RWPE1 (cell line): ENCODE measurements around the gene TANGO2.

Source experiments
- CTCF ChIA-PET: fragments of 350-600 bp; sonication (Branson Sonifier 250); formaldehyde crosslinking; extraction: SDS; loops from one replicate; lab custom pipeline; 2021; lab: Yijun Ruan, JAX
- POLR2A ChIA-PET: fragments of 400-600 bp; formaldehyde crosslinking; extraction: SDS; loops from one replicate; lab custom pipeline; 2020; ENCODE audit warnings: antibody characterized with exemption; ENCODE audit not compliant: low non-redundant PET; lab: Yijun Ruan, JAX
- DNase-seq: peaks from one replicate; pipeline ENCODE4 v3.0.0; 2012; ENCODE audit warnings: low spot score
- H3K27ac ChIP-seq: fragments of 450-650 bp; 2 replicates; pipeline ENCODE4 v1.5.1; 2017
- TF ChIP-seq, protein P1 (sequence below): fragments of 450-650 bp; conservative IDR thresholded peaks from 2 replicates; pipeline ENCODE4 v1.5.1; 2017; ENCODE audit warnings: low read depth, mild to moderate bottlenecking

TANGO2 gene

DNA sequence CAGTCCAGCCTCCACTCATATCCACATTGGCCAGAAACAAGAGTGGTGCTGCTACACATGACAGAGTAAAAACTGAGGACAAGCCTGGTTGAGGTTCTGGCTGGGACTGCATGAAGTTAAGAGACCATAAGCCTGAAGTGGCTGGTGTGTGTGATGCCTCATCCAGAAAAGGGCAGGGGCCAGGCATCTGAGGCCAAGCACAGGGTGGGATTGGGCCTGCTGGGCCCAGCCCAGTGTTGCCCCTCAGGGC lies 29.6 kb upstream of the TANGO2 start:
- TF ChIP-seq, protein P1, sequence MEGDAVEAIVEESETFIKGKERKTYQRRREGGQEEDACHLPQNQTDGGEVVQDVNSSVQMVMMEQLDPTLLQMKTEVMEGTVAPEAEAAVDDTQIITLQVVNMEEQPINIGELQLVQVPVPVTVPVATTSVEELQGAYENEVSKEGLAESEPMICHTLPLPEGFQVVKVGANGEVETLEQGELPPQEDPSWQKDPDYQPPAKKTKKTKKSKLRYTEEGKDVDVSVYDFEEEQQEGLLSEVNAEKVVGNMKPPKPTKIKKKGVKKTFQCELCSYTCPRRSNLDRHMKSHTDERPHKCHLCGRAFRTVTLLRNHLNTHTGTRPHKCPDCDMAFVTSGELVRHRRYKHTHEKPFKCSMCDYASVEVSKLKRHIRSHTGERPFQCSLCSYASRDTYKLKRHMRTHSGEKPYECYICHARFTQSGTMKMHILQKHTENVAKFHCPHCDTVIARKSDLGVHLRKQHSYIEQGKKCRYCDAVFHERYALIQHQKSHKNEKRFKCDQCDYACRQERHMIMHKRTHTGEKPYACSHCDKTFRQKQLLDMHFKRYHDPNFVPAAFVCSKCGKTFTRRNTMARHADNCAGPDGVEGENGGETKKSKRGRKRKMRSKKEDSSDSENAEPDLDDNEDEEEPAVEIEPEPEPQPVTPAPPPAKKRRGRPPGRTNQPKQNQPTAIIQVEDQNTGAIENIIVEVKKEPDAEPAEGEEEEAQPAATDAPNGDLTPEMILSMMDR = no peak
- ChIA-PET POLR2A (no interaction called here), CTCF (no interaction called here)
- no peak for DNase-seq
- no peak overlapping the region for H3K27ac ChIP-seq

DNA sequence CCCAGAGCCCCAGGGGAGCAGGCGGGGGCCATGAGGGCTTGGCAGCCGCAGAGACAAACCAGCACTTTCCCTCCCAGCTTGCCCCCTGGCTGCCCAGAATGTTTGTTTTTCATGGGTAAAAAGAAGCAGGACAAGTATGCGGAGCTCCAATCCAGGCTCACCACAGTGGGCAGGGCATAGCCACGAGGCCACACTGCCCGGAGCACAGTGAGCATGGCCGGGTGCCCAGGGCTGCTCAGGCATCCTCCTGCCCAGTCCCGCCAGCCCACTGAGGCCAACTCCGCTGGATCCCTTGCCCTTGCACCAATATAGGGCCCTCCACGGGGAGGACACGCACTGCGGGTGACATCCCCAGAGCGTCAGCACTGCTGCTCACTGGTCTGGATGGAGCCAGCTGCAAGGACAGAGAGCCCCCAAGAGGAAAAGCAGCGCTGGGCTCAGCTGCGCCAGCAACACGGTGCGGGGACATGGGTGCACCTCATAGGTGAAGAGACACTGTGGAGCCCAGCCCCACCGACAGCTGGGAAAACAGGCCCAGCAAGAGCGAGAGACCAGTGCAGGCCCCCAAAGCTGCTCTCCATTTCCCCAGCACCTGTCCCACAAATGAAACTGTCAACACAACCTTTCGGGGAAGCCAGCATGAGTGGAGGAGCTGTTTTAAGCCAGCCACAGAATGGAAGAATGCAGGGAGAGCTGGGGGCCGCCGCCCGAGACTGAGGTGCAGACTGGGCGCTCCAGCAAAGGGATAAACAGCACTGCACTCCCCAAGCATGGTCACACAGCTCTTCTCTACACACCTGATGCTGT lies 29.1 kb upstream of the TANGO2 start:
- H3K27ac ChIP-seq = no peak overlapping the region
- ChIA-PET POLR2A (no interaction called here), CTCF (no interaction called here)
- TF ChIP-seq, protein P1 = no peak
- no peak for DNase-seq

DNA sequence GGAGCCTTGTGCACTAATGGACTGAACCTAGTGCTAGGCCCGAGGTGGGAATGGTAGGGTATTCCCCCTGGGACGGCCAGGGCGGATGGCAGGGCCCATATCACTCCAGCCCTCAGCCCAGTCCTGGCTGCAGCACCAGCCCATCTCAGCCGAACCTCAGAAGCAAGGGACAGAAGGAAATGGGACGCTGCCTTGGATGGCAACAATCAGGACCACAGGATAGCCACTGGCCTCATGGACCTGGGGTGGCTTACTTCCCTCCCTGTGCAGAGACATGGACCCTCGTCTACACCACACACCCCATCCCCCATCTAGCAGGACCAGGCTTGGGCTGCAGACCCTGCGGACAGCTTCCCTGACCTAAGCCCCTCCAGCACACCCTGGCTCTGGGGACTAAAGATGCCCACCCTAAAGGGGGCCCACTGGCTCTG lies 28.4 kb upstream of the TANGO2 start:
- no peak for DNase-seq
- no peak overlapping the region for H3K27ac ChIP-seq
- POLR2A ChIA-PET = no interaction called here
- TF ChIP-seq, protein P1 = no peak
- CTCF ChIA-PET = no interaction called here

DNA sequence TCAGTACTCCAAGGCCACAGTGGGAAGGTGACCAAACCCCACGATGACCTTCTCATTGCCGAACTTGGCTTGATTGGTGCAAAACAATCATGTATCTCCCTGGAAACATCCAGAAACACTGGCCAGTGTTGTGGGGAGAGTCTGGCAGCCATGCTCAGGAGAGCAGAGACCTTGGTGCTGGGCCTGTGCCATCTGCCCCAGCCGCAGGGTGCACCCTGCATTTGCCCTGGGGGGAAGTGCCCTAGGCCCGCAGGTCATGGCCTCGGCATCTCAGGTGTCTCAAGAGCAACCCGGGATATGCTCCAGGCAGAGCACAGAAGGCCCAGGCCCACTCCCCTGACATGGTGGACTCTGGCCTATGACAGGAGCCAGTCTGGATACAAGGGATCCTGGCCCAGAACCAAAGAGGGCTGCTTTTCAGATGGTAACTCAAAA lies 28.0 kb upstream of the TANGO2 start:
- ChIA-PET CTCF (no interaction called here), POLR2A (no interaction called here)
- no peak for DNase-seq
- no peak overlapping the region for H3K27ac ChIP-seq
- TF ChIP-seq, protein P1 = no peak

DNA sequence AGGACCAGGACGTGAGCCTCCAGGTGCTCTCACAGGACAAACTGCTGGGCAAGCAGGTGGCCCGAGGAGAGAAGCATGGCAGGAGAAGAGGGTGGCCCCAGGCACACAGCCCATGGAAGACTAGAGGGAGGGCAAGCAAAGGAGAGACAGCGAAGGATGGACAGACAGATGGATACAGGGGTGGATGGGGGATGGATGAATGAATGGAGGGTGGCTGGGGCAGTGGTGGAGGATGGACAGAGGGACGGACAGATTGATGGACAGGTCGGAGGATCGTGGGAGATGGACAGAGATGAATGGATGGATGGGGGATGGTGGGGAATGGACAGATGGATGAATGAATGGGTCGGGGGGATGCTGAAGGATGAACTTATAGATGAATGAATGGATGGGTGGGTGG lies 27.0 kb upstream of the TANGO2 start:
- ChIA-PET CTCF (no interaction called here), POLR2A (no interaction called here)
- DNase-seq = no peak
- no peak overlapping the region for H3K27ac ChIP-seq
- TF ChIP-seq, protein P1 = no peak

DNA sequence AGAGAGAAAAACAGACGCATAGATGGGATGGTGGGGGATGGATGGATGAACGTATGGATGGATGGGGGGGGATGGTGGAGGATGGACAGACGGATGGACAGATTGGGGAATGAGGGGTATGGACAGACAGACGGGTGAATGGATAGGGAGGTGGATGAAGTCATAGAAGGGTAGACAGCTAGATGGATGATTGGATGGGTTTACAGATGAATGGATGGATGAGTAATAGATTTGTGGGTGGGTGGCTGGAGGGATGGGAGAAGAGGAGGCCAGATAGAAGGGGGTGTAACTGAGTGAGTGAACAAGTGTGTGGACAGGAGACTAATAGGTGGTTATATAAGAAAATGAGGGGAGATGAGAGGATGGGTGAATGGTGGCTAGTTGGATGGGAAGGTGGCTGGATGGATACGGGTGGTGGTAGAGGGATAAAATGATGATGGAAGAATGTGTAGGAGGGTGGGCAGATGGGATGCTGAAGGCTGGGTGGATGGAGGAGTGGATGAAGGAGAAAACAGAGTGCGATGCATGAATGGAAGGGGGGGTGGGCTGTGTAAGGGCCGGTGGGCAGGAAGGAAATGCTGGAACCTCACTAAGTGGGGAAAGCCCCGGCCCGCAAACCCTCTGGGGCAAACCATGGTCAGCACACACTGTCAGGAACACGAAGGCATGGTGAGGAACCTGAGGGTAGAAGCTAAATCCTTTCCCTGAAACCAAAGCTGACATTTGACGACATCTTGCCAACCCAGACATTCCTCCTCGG lies 25.9 kb upstream of the TANGO2 start:
- ChIA-PET CTCF (no interaction called here), POLR2A (no interaction called here)
- no peak overlapping the region for H3K27ac ChIP-seq
- DNase-seq = no peak
- TF ChIP-seq, protein P1 = no peak
